Panc1 (cell line): Measurements from ENCODE around the gene RNGTT. TPM values are rescaled to one million over a fixed set of nuclear protein-coding genes. Genes with fewer than 3 reads are reported as not detected.

Source experiments
- ATAC-seq: fragments of 200-7000 bp; cut with Tn5 transposase; 2 replicates; pipeline ENCODE4 v1.9.1; 2020; ENCODE audit warnings: mild to moderate bottlenecking, moderate library complexity
- BruUV-seq: library from RNA; stranded (reverse); fragments of 400-500 nt; replicated peaks from 2 replicates; lab custom pipeline; 2021; lab: Mats Ljungman, UMichigan
- CTCF ChIA-PET: fragments of 300-600 bp; sonication (Branson Sonifier 250); formaldehyde crosslinking; loops from one replicate; lab custom pipeline; 2022; ENCODE audit warnings: antibody characterized with exemption; lab: Charles Lee
- POLR2A ChIA-PET: fragments of 300-600 bp; sonication (Branson Sonifier 250); formaldehyde crosslinking; loops from one replicate; lab custom pipeline; 2022; ENCODE audit warnings: antibody characterized with exemption; lab: Charles Lee
- DNase-seq: peaks from one replicate; pipeline ENCODE4 v3.0.0-alpha.2; 2010; ENCODE audit warnings: low read depth, low spot score
- H3K27ac ChIP-seq: 2 replicates; pipeline ENCODE4 v1.5.1; 2011; ENCODE audit warnings: mild to moderate bottlenecking, low read length, inconsistent platforms
- H3K27me3 ChIP-seq: fragments of 200-500 bp; sonication (Bioruptor generic); 2 replicates; pipeline ENCODE4 v1.6.0; 2014; ENCODE audit warnings: low read length, inconsistent platforms; ENCODE audit not compliant: control insufficient read depth, insufficient read depth
- H3K36me3 ChIP-seq: fragments of 200-500 bp; sonication (Bioruptor generic); 2 replicates; pipeline ENCODE4 v1.5.1; 2014; ENCODE audit warnings: inconsistent platforms, mild to moderate bottlenecking, low read length, moderate library complexity; ENCODE audit not compliant: control insufficient read depth, insufficient read depth
- H3K4me1 ChIP-seq: 2 replicates; pipeline ENCODE4 v1.5.1; 2011; ENCODE audit warnings: inconsistent platforms, mild to moderate bottlenecking, low read length, moderate library complexity; ENCODE audit not compliant: control insufficient read depth, insufficient read depth
- H3K4me3 ChIP-seq, 2 experiments: 2 replicates each; pipeline ENCODE4 v1.5.1; 2011 to 2012; ENCODE audit warnings: low read depth in 2 of 2, low read length in 2 of 2, mild to moderate bottlenecking in 2 of 2, inconsistent platforms in 1 of 2, moderate library complexity in 1 of 2
- H3K9me3 ChIP-seq: fragments of 200-500 bp; sonication (Bioruptor generic); 2 replicates; pipeline ENCODE4 v1.5.1; 2014; ENCODE audit warnings: low read depth, mild to moderate bottlenecking, inconsistent platforms, low read length, moderate library complexity; ENCODE audit not compliant: control insufficient read depth, insufficient read depth
- POLR2AphosphoS5 ChIP-seq: IDR thresholded peaks from 2 replicates; pipeline ENCODE4 v1.6.1; 2012; ENCODE audit warnings: mild to moderate bottlenecking, low read depth, low read length, moderate library complexity
- REST ChIP-seq, 2 experiments: IDR thresholded peaks; 2 replicates each; pipeline ENCODE4 v1.6.1; 2011 to 2012; ENCODE audit warnings: low read depth in 2 of 2, control low read depth in 1 of 2, low read length in 1 of 2, mild to moderate bottlenecking in 1 of 2, moderate library complexity in 1 of 2; ENCODE audit not compliant: insufficient read depth in 1 of 2
- SIN3A ChIP-seq: IDR thresholded peaks from 2 replicates; pipeline ENCODE4 v1.6.1; 2012; ENCODE audit warnings: low read depth, mild to moderate bottlenecking, low read length, moderate library complexity, borderline replicate concordance; ENCODE audit not compliant: insufficient read depth
- TCF7L2 ChIP-seq: IDR thresholded peaks from 2 replicates; pipeline ENCODE4 v1.6.1; 2011; ENCODE audit warnings: mild to moderate bottlenecking, low read depth, low read length, inconsistent platforms
- in situ Hi-C: cut with HindIII; loops from 2 replicates; pipeline ENCODE4 v1.10.0; 2016; ENCODE audit warnings: low sequenced_read_pairs, low pct_unique_long_range_greater_than_20kb
- intact Hi-C: fragments of 100-400 bp; cut with micrococcal nuclease; formaldehyde crosslinking; loops from one replicate; pipeline ENCODE4 v1.10.0; 2022; ENCODE audit not compliant: unreplicated experiment
- total RNA-seq: library from RNA; stranded (reverse); gene quantifications from one replicate; pipeline ENCODE4 v1.2.1, GENCODE V29; 2021; ENCODE audit not compliant: unreplicated experiment
- TF ChIP-seq, protein P1 (sequence below): fragments of 450-650 bp; IDR thresholded peaks from 2 replicates; pipeline ENCODE4 v1.5.1; 2017; ENCODE audit warnings: mild to moderate bottlenecking

The RNGTT gene
- total RNA-seq, 1 experiment from 2014 or later, result 21.2 TPM

DNA sequence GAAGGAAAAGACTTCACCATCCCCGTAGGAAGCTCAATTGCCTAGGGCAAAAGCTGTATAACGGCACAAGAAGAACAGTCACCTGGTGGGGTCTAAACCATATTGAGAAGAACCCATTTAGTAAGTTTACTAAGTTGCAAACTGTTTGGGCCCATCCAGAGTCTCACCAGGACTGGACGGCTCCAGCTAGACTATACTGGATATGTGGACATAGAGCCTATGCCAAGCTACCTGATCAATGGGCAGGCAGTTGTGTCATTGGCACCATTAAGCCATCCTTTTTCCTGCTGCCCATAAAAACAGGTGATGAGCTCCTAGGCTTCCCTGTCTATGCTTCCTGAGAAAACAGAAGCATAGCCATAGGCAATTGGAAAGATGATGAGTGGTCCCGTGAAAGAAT lies 293.9 kb downstream of the RNGTT start:
- H3K36me3 ChIP-seq, result no peaks in the 10 kb centered on the region
- DNase-seq (no peak), ATAC-seq (no peak)
- CTCF ChIA-PET, result no interaction called here
- TF ChIP-seq TCF7L2 (no peak), POLR2AphosphoS5 (no peak), REST (IDR thresholded peaks at IDR 0.05; ENCODE audit: insufficient read depth in 1 of 2, low read depth in 2 of 2, low read length in 1 of 2) (no peak), SIN3A (no peak)
- TF ChIP-seq, protein P1, sequence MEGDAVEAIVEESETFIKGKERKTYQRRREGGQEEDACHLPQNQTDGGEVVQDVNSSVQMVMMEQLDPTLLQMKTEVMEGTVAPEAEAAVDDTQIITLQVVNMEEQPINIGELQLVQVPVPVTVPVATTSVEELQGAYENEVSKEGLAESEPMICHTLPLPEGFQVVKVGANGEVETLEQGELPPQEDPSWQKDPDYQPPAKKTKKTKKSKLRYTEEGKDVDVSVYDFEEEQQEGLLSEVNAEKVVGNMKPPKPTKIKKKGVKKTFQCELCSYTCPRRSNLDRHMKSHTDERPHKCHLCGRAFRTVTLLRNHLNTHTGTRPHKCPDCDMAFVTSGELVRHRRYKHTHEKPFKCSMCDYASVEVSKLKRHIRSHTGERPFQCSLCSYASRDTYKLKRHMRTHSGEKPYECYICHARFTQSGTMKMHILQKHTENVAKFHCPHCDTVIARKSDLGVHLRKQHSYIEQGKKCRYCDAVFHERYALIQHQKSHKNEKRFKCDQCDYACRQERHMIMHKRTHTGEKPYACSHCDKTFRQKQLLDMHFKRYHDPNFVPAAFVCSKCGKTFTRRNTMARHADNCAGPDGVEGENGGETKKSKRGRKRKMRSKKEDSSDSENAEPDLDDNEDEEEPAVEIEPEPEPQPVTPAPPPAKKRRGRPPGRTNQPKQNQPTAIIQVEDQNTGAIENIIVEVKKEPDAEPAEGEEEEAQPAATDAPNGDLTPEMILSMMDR, result no peak
- no TSS peak for BruUV-seq
- no peak overlapping the region for H3K27ac ChIP-seq
- H3K4me1 ChIP-seq, result no peaks in the 10 kb centered on the region
- in situ Hi-C loops (no loop called here), intact Hi-C loops (no loop called here)
- POLR2A ChIA-PET, result no interaction called here
- H3K9me3 ChIP-seq, result peaks cover 23% of the 10 kb centered on the region; the same call in 1 of the 2 replicates
- no peaks in the 10 kb centered on the region for H3K27me3 ChIP-seq
- H3K4me3 ChIP-seq, result no peak overlapping the region

- DNase-seq (no peak), ATAC-seq (no peak)
- POLR2A ChIA-PET, result no interaction called here
- no peak for TF ChIP-seq REST (IDR thresholded peaks at IDR 0.05; ENCODE audit: insufficient read depth in 1 of 2, low read depth in 2 of 2, low read length in 1 of 2)
- TF ChIP-seq, protein P1, result no peak
- TF ChIP-seq POLR2AphosphoS5, result no peak
- TF ChIP-seq TCF7L2, result no peak
- no peak for TF ChIP-seq SIN3A
- CTCF ChIA-PET, result no interaction called here
- intact Hi-C loops, result no loop called here
- peaks cover 22% of the 10 kb centered on the region; the same call in 1 of the 2 replicates for H3K9me3 ChIP-seq
- no TSS peak for BruUV-seq
- in situ Hi-C loops, result no loop called here
- no peak overlapping the region for H3K4me3 ChIP-seq
- no peak overlapping the region for H3K27ac ChIP-seq
- H3K4me1 ChIP-seq, result no peaks in the 10 kb centered on the region
- H3K27me3 ChIP-seq, result no peaks in the 10 kb centered on the region
- no peaks in the 10 kb centered on the region for H3K36me3 ChIP-seq
These were observed 296.5 kb downstream of the RNGTT start for GRCh38 chr6:88666901-88667300.
